ENCODE data around the gene DNAI7.
A peak's percentile ranks its signal among the peaks of the same experiment; 100 is the strongest.

DNAI7 gene, protein sequence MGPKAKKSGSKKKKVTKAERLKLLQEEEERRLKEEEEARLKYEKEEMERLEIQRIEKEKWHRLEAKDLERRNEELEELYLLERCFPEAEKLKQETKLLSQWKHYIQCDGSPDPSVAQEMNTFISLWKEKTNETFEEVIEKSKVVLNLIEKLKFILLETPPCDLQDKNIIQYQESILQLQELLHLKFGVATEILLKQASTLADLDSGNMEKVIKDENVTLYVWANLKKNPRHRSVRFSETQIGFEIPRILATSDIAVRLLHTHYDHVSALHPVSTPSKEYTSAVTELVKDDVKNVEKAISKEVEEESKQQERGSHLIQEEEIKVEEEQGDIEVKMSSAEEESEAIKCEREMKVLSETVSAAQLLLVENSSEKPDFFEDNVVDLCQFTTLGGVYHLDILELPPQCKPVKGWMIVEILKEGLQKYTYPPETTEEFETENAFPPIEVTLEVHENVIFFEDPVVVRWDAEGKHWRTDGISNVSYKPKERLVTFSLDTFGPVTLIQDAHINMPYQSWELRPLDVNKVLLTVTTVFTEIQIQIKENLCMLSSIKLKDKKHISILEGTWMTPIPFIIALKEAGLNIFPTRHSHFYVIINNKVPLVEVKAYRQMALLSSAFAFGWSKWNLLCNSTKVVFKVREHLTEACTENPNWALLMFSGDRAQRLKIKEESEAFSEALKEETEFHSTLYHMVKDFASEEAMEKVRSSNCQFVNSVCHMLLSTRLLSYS

DNA sequence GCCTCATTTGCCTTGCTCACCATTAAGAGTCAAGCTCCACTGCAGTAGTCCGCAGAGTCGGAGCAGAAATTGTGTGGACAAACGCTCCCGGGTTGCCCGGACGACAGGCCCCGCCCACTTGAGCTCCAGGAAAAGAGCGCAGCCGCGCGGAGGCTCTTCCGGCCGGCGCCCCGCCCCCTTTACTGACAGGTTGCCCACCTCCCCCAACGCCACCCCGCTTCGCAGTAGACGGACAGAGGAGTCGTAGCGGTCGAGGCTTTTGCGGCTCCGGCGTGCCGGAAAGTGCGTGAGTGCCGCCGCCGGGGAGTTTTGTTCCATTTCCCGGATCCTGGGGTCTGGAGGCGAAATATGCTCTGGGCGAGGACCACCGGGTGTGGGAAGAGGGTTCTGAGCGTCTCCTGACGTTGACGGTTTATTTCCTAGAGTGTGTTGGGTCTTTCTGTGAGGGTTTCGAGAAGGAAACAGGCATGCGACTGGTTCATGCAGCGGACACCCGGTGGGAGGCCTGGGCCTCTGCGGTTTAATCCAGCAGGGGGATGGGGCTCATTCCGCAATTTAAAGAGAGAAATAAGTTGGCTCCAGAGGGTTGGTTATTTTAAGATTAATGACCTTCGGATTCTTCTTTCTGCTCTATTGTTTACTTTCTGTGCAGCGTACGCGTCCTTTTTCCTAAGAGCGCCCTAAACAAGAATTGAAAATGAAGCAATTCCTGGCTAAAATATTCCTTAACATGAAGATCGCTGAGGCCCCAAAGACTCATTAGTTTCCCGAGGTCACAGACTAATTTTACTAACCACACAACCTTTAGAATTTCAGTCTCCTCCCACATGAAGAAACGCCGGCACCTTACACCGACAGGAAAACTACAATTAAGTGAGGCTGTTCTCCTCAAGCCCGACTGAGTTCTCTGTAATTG is at the start of gene DNAI7, which contains the start of gene ETFRF1:
TSS of gene DNAI7 (minus strand) at position 105 of the 916 bp plus-strand sequence. CDS start at position 23, 82 bp downstream.
TSS of gene ETFRF1 (plus strand) at position 182 of the 916 bp plus-strand sequence. CDS start 8,720 bp downstream, outside the sequence.
- H3K9me3 ChIP-seq, result no peaks in the 10 kb centered on the region
- no peaks in the 10 kb centered on the region for H3K36me3 ChIP-seq (replicated peaks)
- H3K27me3 ChIP-seq (ENCODE audit: low read depth), result no peaks in the 10 kb centered on the region
- DNase-seq (ENCODE audit: low spot score in 2 of 2), result peak; percentile 99 to 100
- 0 out of 2 replicates have a peak, but pooled peaks cover 4% of the 10 kb centered on the region for H3K4me1 ChIP-seq
- in situ Hi-C loops (cut with MboI; ENCODE audit: low sequenced_read_pairs), result no loop called here
- H3K4me3 ChIP-seq, result peak within 1 kb of the TSS; percentile 77

- H3K9me3 ChIP-seq, result no peaks in the 10 kb centered on the region
- H3K4me3 ChIP-seq, result no peak overlapping the region
- H3K27me3 ChIP-seq (ENCODE audit: low read depth), result no peaks in the 10 kb centered on the region
- peaks cover 4% of the 10 kb centered on the region; the same call in 1 of the 2 replicates for H3K4me1 ChIP-seq
- H3K36me3 ChIP-seq (replicated peaks), result peaks cover 24% of the 10 kb centered on the region
- DNase-seq (ENCODE audit: low spot score in 2 of 2), result no peak
- in situ Hi-C loops (cut with MboI; ENCODE audit: low sequenced_read_pairs), result no loop called here
These were observed 48.7 kb upstream of the DNAI7 start for GRCh38 chr12:25243680-25243990.

GRCh38 chr12:25242981-25243679 is 48.2 kb upstream of the DNAI7 start:
- no peak overlapping the region for H3K4me3 ChIP-seq
- 0 out of 2 replicates have a peak, but pooled peaks cover 4% of the 10 kb centered on the region for H3K4me1 ChIP-seq
- in situ Hi-C loops (cut with MboI; ENCODE audit: low sequenced_read_pairs), result no loop called here
- DNase-seq (ENCODE audit: low spot score in 2 of 2), result no peak
- H3K27me3 ChIP-seq (ENCODE audit: low read depth), result no peaks in the 10 kb centered on the region
- H3K36me3 ChIP-seq (replicated peaks), result peaks cover 24% of the 10 kb centered on the region
- no peaks in the 10 kb centered on the region for H3K9me3 ChIP-seq

DNA sequence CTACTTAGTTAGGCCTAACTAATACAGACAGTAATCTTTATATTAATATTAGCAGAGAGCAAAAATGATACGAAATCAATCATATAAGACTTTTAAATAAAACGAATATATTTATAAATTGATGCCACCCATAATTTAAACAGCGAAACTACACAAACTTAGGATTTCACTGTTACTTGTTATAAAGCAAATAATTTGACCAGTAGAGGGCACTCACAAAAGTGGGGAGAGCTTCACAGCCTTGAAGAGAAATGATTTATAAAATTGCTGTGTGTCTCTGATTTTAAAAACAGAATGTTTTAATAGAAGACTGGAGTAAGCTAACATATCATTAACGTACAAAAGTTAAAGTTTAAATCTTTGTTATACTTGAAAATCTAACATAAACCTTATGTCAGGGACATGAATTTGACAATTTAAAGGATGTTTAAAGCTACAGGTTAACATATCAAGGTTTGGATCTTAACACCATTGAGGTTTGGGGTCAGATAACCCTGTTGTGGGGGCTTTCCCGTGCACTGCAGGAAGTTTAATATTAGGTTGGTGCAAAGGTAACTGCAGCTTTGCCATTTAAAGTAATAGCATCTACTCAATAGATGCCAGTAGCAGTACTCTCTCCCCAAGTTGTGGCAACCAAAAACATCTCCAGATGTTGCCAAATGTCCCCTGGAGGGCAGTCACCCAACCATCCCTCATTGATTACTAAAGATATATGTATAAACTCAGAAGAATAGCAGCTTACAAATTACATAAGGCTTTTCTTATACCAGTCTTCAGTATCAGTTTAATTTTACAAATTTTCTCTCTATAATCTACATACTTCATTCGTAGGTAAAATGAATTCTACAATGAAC is 46.4 kb upstream of the DNAI7 start:
- no peak overlapping the region for H3K4me3 ChIP-seq
- in situ Hi-C loops (cut with MboI; ENCODE audit: low sequenced_read_pairs), result no loop called here
- no peaks in the 10 kb centered on the region for H3K27me3 ChIP-seq (ENCODE audit: low read depth)
- peak in 1 of 2 experiments; percentile 32 for DNase-seq (ENCODE audit: low spot score in 2 of 2)
- H3K4me1 ChIP-seq, result 0 out of 2 replicates have a peak, but pooled peaks cover 4% of the 10 kb centered on the region
- H3K9me3 ChIP-seq, result no peaks in the 10 kb centered on the region
- H3K36me3 ChIP-seq (replicated peaks), result peaks cover 36% of the 10 kb centered on the region

DNA sequence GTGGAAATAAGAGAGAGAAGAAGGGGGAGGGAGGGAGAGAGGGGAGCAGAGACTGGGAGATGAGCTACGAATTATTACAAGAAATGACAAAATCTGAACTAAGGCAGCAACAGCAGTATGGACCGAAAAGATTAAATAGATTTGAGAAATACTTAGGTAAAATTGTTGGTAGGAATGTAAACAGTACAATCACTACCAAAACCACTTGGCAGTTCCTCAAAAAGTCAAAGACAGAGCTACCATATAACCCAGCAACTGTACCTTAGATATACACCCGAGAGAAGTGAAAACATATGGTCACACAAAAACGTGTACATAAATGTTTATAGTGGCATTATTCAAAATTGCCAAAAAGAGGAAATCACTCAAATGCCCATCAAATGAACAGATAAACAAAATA is 41.7 kb upstream of the DNAI7 start:
- in situ Hi-C loops (cut with MboI; ENCODE audit: low sequenced_read_pairs), result no loop called here
- H3K27me3 ChIP-seq (ENCODE audit: low read depth), result no peaks in the 10 kb centered on the region
- no peak overlapping the region for H3K4me3 ChIP-seq
- no peaks in the 10 kb centered on the region for H3K4me1 ChIP-seq
- peaks cover 40% of the 10 kb centered on the region for H3K36me3 ChIP-seq (replicated peaks)
- H3K9me3 ChIP-seq, result no peaks in the 10 kb centered on the region
- no peak for DNase-seq (ENCODE audit: low spot score in 2 of 2)

DNA sequence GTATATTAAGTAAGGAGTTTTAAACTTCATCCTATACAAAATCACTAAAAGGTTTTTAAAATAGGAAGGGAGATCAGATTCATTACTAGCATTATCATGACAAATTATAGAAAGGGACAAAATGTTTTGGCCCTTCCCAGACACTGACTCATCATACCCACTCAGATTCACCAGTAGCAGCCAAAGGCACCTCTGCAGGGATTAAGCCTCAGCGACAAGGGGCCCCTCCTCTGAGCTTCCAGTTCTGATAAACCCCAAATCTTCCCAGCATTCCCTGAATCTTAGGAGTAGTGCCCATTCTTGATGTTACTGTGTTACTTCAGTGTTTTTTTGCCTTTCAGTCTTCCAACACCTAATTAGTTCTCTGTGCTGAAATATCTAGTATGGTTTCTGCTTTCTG is 41.2 kb upstream of the DNAI7 start:
- peaks cover 40% of the 10 kb centered on the region for H3K36me3 ChIP-seq (replicated peaks)
- H3K4me3 ChIP-seq, result no peak overlapping the region
- no peaks in the 10 kb centered on the region for H3K27me3 ChIP-seq (ENCODE audit: low read depth)
- no peaks in the 10 kb centered on the region for H3K9me3 ChIP-seq
- in situ Hi-C loops (cut with MboI; ENCODE audit: low sequenced_read_pairs), result no loop called here
- no peak for DNase-seq (ENCODE audit: low spot score in 2 of 2)
- H3K4me1 ChIP-seq, result no peaks in the 10 kb centered on the region

DNA sequence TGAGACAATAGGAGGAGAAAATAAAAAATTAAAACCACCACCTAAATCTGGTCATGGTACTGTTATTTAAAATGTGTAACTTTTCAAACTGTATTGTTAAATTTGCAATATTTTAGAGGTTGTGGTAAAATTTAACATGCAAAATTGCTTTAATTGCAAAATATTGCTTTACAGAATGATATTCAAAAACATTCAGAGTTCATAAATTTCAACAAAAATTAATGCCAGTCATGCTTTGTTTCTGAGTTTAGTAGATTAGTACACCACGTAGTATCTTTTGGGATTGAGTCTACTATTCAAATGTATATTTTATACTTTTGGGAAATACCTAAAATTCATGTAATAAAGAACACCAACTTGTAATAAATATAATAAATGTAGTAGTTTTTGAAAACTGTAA is 18.4 kb upstream of the DNAI7 start:
- no peaks in the 10 kb centered on the region for H3K9me3 ChIP-seq
- no peak for DNase-seq (ENCODE audit: low spot score in 2 of 2)
- no peaks in the 10 kb centered on the region for H3K4me1 ChIP-seq
- in situ Hi-C loops (cut with MboI; ENCODE audit: low sequenced_read_pairs), result no loop called here
- no peaks in the 10 kb centered on the region for H3K27me3 ChIP-seq (ENCODE audit: low read depth)
- peaks cover 7% of the 10 kb centered on the region; the same call in 1 of the 2 replicates for H3K36me3 ChIP-seq (replicated peaks)
- H3K4me3 ChIP-seq, result no peak overlapping the region

DNA sequence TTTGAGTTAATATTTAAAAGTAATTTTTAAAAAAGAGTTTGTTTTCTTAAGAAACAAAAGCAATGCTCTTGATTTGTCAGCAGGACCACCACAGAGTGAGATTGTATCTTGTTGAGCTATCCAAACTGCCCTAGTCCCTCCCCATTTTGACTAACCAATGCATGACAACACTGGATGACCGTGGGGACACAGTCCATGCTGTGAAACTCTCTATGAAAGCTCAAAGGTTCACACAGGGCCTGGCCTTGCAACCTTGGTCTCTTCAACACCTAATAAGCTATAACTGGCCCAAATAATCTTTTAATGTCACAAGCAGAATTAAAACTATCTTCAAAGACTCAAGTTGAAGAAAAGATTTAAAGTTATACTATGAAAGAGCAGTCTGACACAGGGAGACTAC is 13.6 kb upstream of the DNAI7 start:
- in situ Hi-C loops (cut with MboI; ENCODE audit: low sequenced_read_pairs), result no loop called here
- no peaks in the 10 kb centered on the region for H3K9me3 ChIP-seq
- no peak overlapping the region for H3K4me3 ChIP-seq
- H3K36me3 ChIP-seq (replicated peaks), result peaks cover 23% of the 10 kb centered on the region
- no peaks in the 10 kb centered on the region for H3K4me1 ChIP-seq
- no peak for DNase-seq (ENCODE audit: low spot score in 2 of 2)
- no peaks in the 10 kb centered on the region for H3K27me3 ChIP-seq (ENCODE audit: low read depth)

DNA sequence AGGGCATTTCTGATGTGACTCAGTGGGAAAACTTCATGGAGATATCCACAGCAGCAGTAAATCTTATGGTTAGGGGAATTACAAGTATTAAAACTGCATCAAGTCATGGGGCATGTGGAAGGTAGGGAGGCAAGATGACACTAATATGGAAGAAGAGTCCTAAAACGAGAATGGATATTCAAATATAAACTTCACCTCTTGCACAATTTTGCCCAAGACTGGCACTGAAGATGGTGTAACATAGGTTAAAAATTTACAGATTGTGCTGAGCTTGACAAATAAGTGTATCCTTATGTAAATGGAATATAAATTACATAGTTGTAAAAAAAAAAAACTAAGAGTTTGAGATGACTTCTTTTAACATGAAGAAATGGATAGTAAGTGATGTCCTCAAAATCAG is 12.9 kb upstream of the DNAI7 start:
- no peaks in the 10 kb centered on the region for H3K4me1 ChIP-seq
- peaks cover 28% of the 10 kb centered on the region for H3K36me3 ChIP-seq (replicated peaks)
- no peak overlapping the region for H3K4me3 ChIP-seq
- no peaks in the 10 kb centered on the region for H3K27me3 ChIP-seq (ENCODE audit: low read depth)
- no peak for DNase-seq (ENCODE audit: low spot score in 2 of 2)
- in situ Hi-C loops (cut with MboI; ENCODE audit: low sequenced_read_pairs), result no loop called here
- no peaks in the 10 kb centered on the region for H3K9me3 ChIP-seq

DNA sequence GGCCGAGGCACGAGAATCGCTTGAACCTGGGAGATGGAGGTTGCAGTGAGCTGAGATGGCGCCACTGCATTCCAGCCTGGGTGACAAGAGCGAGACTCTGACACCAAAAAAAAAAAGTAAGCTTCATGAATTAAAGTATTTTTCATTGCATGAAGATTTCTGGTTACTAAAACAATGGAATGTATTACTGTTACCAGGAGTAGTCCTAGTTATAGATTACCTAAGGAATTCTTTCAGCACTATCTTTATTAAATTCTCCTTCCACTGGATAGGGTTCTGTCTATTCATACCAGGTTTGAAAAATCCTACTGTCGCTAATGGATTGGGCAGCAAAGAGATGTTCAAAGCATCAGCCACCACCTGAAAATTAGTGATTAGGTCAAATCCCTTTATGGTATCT is 12.5 kb upstream of the DNAI7 start:
- Histone ChIP-seq H3K4me1 (no peaks in the 10 kb centered on the region), H3K9me3 (no peaks in the 10 kb centered on the region), H3K4me3 (no peak overlapping the region), H3K36me3 (replicated peaks) (peaks cover 28% of the 10 kb centered on the region), H3K27me3 (ENCODE audit: low read depth) (no peaks in the 10 kb centered on the region)
- DNase-seq (ENCODE audit: low spot score in 2 of 2), result no peak
- in situ Hi-C loops (cut with MboI; ENCODE audit: low sequenced_read_pairs), result no loop called here

GRCh38 chr12:25202137-25202536 is 7.2 kb upstream of the DNAI7 start:
- Histone ChIP-seq H3K4me1 (no peaks in the 10 kb centered on the region), H3K4me3 (no peak overlapping the region), H3K36me3 (replicated peaks) (peaks cover 16% of the 10 kb centered on the region), H3K9me3 (no peaks in the 10 kb centered on the region), H3K27me3 (ENCODE audit: low read depth) (no peaks in the 10 kb centered on the region)
- DNase-seq (ENCODE audit: low spot score in 2 of 2), result no peak
- in situ Hi-C loops (cut with MboI; ENCODE audit: low sequenced_read_pairs), result no loop called here

DNA sequence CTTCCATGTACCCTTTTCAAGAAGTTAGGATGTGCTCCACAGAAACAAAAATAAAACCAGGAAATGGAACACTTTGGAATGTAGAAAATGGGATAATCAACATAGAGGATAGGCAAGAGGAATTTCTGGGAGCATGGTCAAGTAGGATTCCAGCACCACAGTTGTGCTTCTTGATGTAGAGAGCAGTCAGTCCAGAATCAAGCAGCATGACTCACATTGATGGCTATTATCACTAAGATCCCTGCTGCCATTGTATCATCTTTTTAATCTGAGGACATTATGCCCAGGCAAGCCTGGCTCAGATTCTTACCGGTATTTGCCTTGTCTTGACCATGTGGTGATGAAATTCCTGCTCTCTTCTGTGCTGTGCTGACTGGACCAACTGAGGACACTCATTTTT is 5.7 kb upstream of the DNAI7 start:
- Histone ChIP-seq H3K27me3 (ENCODE audit: low read depth) (no peaks in the 10 kb centered on the region), H3K4me1 (0 out of 2 replicates have a peak, but pooled peaks cover 4% of the 10 kb centered on the region), H3K36me3 (replicated peaks) (peaks cover 10% of the 10 kb centered on the region; the same call in 1 of the 2 replicates), H3K4me3 (no peak overlapping the region), H3K9me3 (no peaks in the 10 kb centered on the region)
- in situ Hi-C loops (cut with MboI; ENCODE audit: low sequenced_read_pairs), result no loop called here
- no peak for DNase-seq (ENCODE audit: low spot score in 2 of 2)

Measured in HAP-1 (cell line).